Measurements from ENCODE around the gene CCDC90B. TPM values are rescaled to one million over a fixed set of nuclear protein-coding genes. Genes with fewer than 3 reads are reported as not detected.

The CCDC90B gene
- total RNA-seq, 1 experiment from 2014 or later, result 35.9 TPM

DNA sequence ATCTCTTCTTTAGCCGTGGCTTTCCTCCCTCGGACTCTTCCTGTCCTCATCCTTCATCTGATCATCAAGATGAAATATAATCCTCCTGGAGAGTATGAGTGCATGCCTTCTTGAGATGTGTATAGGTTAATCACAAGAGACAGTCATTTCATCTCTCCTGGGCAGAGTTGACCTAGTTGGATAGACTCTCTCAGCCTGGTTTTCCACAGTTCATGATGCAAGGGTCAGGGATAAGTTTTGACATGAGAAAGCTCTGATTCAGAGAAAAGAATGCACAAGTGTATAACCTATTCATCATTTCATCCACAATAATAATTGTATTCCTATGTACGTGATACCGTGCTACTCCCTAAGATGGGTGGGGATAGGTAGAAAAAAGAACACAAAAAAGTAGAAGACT is 33.2 kb upstream of the CCDC90B start:
- Histone ChIP-seq H3K23me2 (ENCODE audit: insufficient read length, low read depth, low read length, poor library complexity, severe bottlenecking) (no peaks in the 10 kb centered on the region), H3K4me2 (ENCODE audit: insufficient read depth, insufficient read length, low read length) (no peak overlapping the region), H2BK20ac (ENCODE audit: low read depth, low read length, poor library complexity, severe bottlenecking) (no peak overlapping the region), H4K20me1 (ENCODE audit: control insufficient read depth, insufficient read depth, insufficient read length) (no peaks in the 10 kb centered on the region), H3K79me1 (ENCODE audit: insufficient read depth, low read depth, low read length, poor library complexity, severe bottlenecking) (no peaks in the 10 kb centered on the region), H3K23ac (ENCODE audit: insufficient read length, low read depth, low read length) (no peak overlapping the region), H3K4me1 (ENCODE audit: insufficient read depth, low read length) (no peaks in the 10 kb centered on the region), H3K4ac (ENCODE audit: low read depth, low read length) (no peak overlapping the region), H3K56ac (ENCODE audit: insufficient read length, low read depth, low read length) (no peak overlapping the region), H4K5ac (ENCODE audit: insufficient read length, low read depth, low read length) (no peak overlapping the region), H4K8ac (replicated peaks; ENCODE audit: insufficient read length, low read depth, low read length) (no peak overlapping the region), H3T11ph (ENCODE audit: low read length) (no peak overlapping the region), H3K9me3 (ENCODE audit: control insufficient read depth, low read depth, low read length) (no peaks in the 10 kb centered on the region), H3K27ac (ENCODE audit: insufficient read length, low read depth, low read length) (no peak overlapping the region), H3K79me2 (ENCODE audit: insufficient read depth, low read length) (no peaks in the 10 kb centered on the region), H3K27me3 (ENCODE audit: insufficient read depth, low read length) (no peaks in the 10 kb centered on the region), H3K14ac (ENCODE audit: insufficient read depth, low read length) (no peak overlapping the region), H2BK120ac (ENCODE audit: low read depth, low read length, poor library complexity, severe bottlenecking) (no peak overlapping the region), H2AFZ (ENCODE audit: low read length) (no peak overlapping the region), H4K91ac (ENCODE audit: insufficient read length, low read depth, low read length) (no peak overlapping the region), H2BK15ac (ENCODE audit: low read depth, low read length) (no peak overlapping the region), H2BK5ac (ENCODE audit: insufficient read length, low read length) (no peak overlapping the region), H3K18ac (ENCODE audit: insufficient read length, low read depth, low read length) (no peak overlapping the region), H2BK12ac (ENCODE audit: insufficient read length, low read depth, low read length) (no peak overlapping the region), H3K9ac (ENCODE audit: extremely low read depth, insufficient read length, low read length) (no peak overlapping the region), H2AK5ac (ENCODE audit: insufficient read length, low read length) (no peak overlapping the region)
- Mint-ChIP-seq H3K9me3 (peaks cover 12 to 13% of the 10 kb centered on the region in 2 experiments; a peak in 4 of 5 replicates), H3K27ac (no peak overlapping the region), H3K36me3 (ENCODE audit: insufficient read depth in 1 of 3, low read depth in 3 of 3) (peaks cover 0 to 5% (median 4%) of the 10 kb centered on the region in 3 experiments; a peak in 2 of 7 replicates), H3K27me3 (ENCODE audit: low read depth) (no peaks in the 10 kb centered on the region; the same call in none of the 2 replicates), H3K4me3 (no peak overlapping the region), H3K4me1 (no peaks in the 10 kb centered on the region)
- no CpG with 5 or more reads among the region's 4 CpGs for WGBS (ENCODE audit: extremely low coverage, insufficient read length, low lambda C conversion rate)
- TF ChIP-seq CTCF (conservative IDR thresholded peaks at IDR 0.05), result no peak
- DNase-seq, result no peak
